IMR-90 (cell line): ENCODE measurements around the gene TXNL4A. TPM values are rescaled to one million over a fixed set of nuclear protein-coding genes. Genes with fewer than 3 reads are reported as not detected.
A peak's percentile ranks its signal among the peaks of the same experiment; 100 is the strongest.

ENCODE experiments used
- ATAC-seq: fragments of 200-7000 bp; cut with Tn5 transposase; 2 replicates; pipeline ENCODE4 v1.9.1; 2020; ENCODE audit warnings: low read depth, mild to moderate bottlenecking, moderate library complexity
- BruUV-seq: library from RNA; stranded (reverse); fragments of 400-500 nt; replicated peaks from 2 replicates; lab custom pipeline; 2021; lab: Mats Ljungman, UMichigan
- CTCF ChIA-PET: fragments of 300-600 bp; formaldehyde crosslinking; extraction: SDS; loops from one replicate; lab custom pipeline; 2021; ENCODE audit warnings: antibody characterized with exemption; lab: Yijun Ruan, JAX
- POLR2A ChIA-PET: fragments of 300-600 bp; sonication (Branson Sonifier 250); formaldehyde crosslinking; loops from one replicate; lab custom pipeline; 2022; ENCODE audit warnings: antibody characterized with exemption; ENCODE audit not compliant: unreplicated experiment; lab: Charles Lee
- DNase-seq: peaks from one replicate; pipeline ENCODE4 v3.0.0; 2013
- H2AFZ ChIP-seq: replicated peaks from 2 replicates; pipeline ENCODE3; 2013; ENCODE audit warnings: low read length, mild to moderate bottlenecking; ENCODE audit not compliant: poor library complexity
- H2AK5ac ChIP-seq: 2 replicates; pipeline ENCODE4 v1.6.1; 2013; ENCODE audit warnings: low read depth, low read length, inconsistent platforms
- H2AK9ac ChIP-seq: replicated peaks from 2 replicates; pipeline ENCODE3; 2013; ENCODE audit warnings: mild to moderate bottlenecking, low read depth, low read length, moderate library complexity; ENCODE audit not compliant: poor library complexity
- H2BK120ac ChIP-seq: 2 replicates; pipeline ENCODE4 v1.6.1; 2013; ENCODE audit warnings: low read depth, low read length, inconsistent platforms
- H2BK15ac ChIP-seq: 3 replicates; pipeline ENCODE4 v1.6.1; 2013; ENCODE audit warnings: low read depth, low read length, inconsistent platforms
- H2BK20ac ChIP-seq: 2 replicates; pipeline ENCODE4 v1.6.1; 2013; ENCODE audit warnings: low read depth, mild to moderate bottlenecking, inconsistent platforms, low read length, moderate library complexity
- H2BK5ac ChIP-seq: 2 replicates; pipeline ENCODE4 v1.6.1; 2013; ENCODE audit warnings: mild to moderate bottlenecking, low read depth, low read length, inconsistent platforms; ENCODE audit not compliant: poor library complexity, severe bottlenecking
- H3K14ac ChIP-seq: replicated peaks from 2 replicates; pipeline ENCODE4 v1.6.1; 2013; ENCODE audit warnings: low read depth, low read length, inconsistent platforms
- H3K18ac ChIP-seq: 2 replicates; pipeline ENCODE4 v1.6.1; 2013; ENCODE audit warnings: low read depth, low read length, control low read depth
- H3K23ac ChIP-seq: 2 replicates; pipeline ENCODE4 v1.6.1; 2013; ENCODE audit warnings: low read depth, low read length, inconsistent platforms
- H3K27ac ChIP-seq: 2 replicates; pipeline ENCODE4 v1.5.1; 2013; ENCODE audit warnings: mild to moderate bottlenecking, control low read depth, low read length; ENCODE audit not compliant: insufficient read depth
- H3K27me3 ChIP-seq: 2 replicates; pipeline ENCODE4 v1.6.1; 2013; ENCODE audit warnings: low read length; ENCODE audit not compliant: control insufficient read depth, insufficient read depth
- H3K36me3 ChIP-seq: 2 replicates; pipeline ENCODE4 v1.6.1; 2013; ENCODE audit warnings: low read length, mixed read lengths; ENCODE audit not compliant: control insufficient read depth, insufficient read depth
- H3K4ac ChIP-seq: 2 replicates; pipeline ENCODE4 v1.6.1; 2013; ENCODE audit warnings: low read depth, low read length, inconsistent platforms
- H3K4me1 ChIP-seq: 2 replicates; pipeline ENCODE4 v1.6.1; 2013; ENCODE audit warnings: low read length, mixed read lengths; ENCODE audit not compliant: control insufficient read depth, insufficient read depth
- H3K4me2 ChIP-seq: 2 replicates; pipeline ENCODE4 v1.6.1; 2013; ENCODE audit warnings: low read depth, mild to moderate bottlenecking, control low read depth, low read length, moderate library complexity
- H3K4me3 ChIP-seq: 2 replicates; pipeline ENCODE4 v1.5.1; 2013; ENCODE audit warnings: low read depth, mild to moderate bottlenecking, control low read depth, low read length, moderate library complexity; ENCODE audit not compliant: insufficient read depth
- H3K56ac ChIP-seq: 2 replicates; pipeline ENCODE4 v1.6.1; 2013; ENCODE audit warnings: low read length, inconsistent platforms; ENCODE audit not compliant: insufficient read depth; ENCODE audit errors: extremely low read depth
- H3K79me1 ChIP-seq, 2 experiments: 2 replicates each; pipeline ENCODE4 v1.6.1; 2013; ENCODE audit warnings: low read length in 2 of 2, inconsistent platforms in 1 of 2, low read depth in 1 of 2
- H3K9ac ChIP-seq: 2 replicates; pipeline ENCODE4 v1.6.1; 2013; ENCODE audit warnings: low read depth, low read length, control low read depth
- H3K9me1 ChIP-seq: 2 replicates; pipeline ENCODE4 v1.6.1; 2013; ENCODE audit warnings: low read length, inconsistent platforms; ENCODE audit not compliant: insufficient read depth
- H3K9me3 ChIP-seq: 2 replicates; pipeline ENCODE4 v1.6.1; 2013; ENCODE audit warnings: low read length; ENCODE audit not compliant: control insufficient read depth, insufficient read depth
- H4K20me1 ChIP-seq: 2 replicates; pipeline ENCODE4 v1.6.1; 2013; ENCODE audit warnings: low read length, inconsistent platforms; ENCODE audit not compliant: insufficient read depth
- H4K5ac ChIP-seq: 2 replicates; pipeline ENCODE4 v1.6.1; 2013; ENCODE audit warnings: mild to moderate bottlenecking, low read depth, low read length, control low read depth
- H4K8ac ChIP-seq, 2 experiments: 2 replicates each; pipeline ENCODE4 v1.6.1; 2013; ENCODE audit warnings: low read depth in 2 of 2, low read length in 2 of 2, control low read depth in 1 of 2, inconsistent platforms in 1 of 2
- H4K91ac ChIP-seq: 2 replicates; pipeline ENCODE4 v1.6.1; 2013; ENCODE audit warnings: low read depth, low read length, inconsistent platforms; ENCODE audit not compliant: insufficient read depth
- ELK1 ChIP-seq: fragments of 150-350 bp; IDR thresholded peaks from 2 replicates; pipeline ENCODE4 v1.6.1; 2016; ENCODE audit warnings: low read depth, mild to moderate bottlenecking, low read length, moderate library complexity, borderline replicate concordance
- POLR2A ChIP-seq: IDR thresholded peaks from 2 replicates; pipeline ENCODE4 v1.6.1; 2012; ENCODE audit warnings: mild to moderate bottlenecking, low read depth, low read length
- RAD21 ChIP-seq: IDR thresholded peaks from 2 replicates; pipeline ENCODE4 v1.6.1; 2012; ENCODE audit warnings: low read length, improper control_type of control experiment
- RCOR1 ChIP-seq: IDR thresholded peaks from 2 replicates; pipeline ENCODE4 v1.6.1; 2012; ENCODE audit warnings: mild to moderate bottlenecking, low read length, improper control_type of control experiment; ENCODE audit not compliant: insufficient replicate concordance
- USF2 ChIP-seq: fragments of 150-350 bp; IDR thresholded peaks from 2 replicates; pipeline ENCODE4 v1.6.1; 2017; ENCODE audit warnings: mild to moderate bottlenecking, antibody characterized with exemption, low read length, low read depth
- WGBS, 2 experiments: methylation state at CpG; one replicate each; pipeline versions ENCODE4 v1.1.5 to v1.1.7; 2013; ENCODE audit warnings: missing lambda C conversion rate in 2 of 2; ENCODE audit not compliant: insufficient read length in 1 of 2; ENCODE audit errors: extremely low coverage in 2 of 2; 5-methylcytosine and 5-hydroxymethylcytosine counted together
- dilution Hi-C: fragments of 300-500 bp; cut with HindIII; formaldehyde crosslinking; loops from one replicate; pipeline ENCODE4 v1.14.3; 2018; ENCODE audit warnings: low sequenced_read_pairs; ENCODE audit not compliant: unreplicated experiment
- in situ Hi-C: fragments of 300-500 bp; cut with MboI; formaldehyde crosslinking; loops from 3 replicates; pipeline ENCODE4 v1.14.3; 2019; ENCODE audit warnings: low sequenced_read_pairs, inconsistent platforms, mixed read lengths
- intact Hi-C: fragments of 100-400 bp; cut with micrococcal nuclease; formaldehyde crosslinking; loops from 2 replicates; pipeline ENCODE4 v1.10.0; 2022
- polyA plus RNA-seq, 3 experiments: library from polyadenylated mRNA; depleted of rRNA; stranded (reverse); fragments of >200 nt; gene quantifications; 2 replicates each; pipeline ENCODE4 v1.2.3, GENCODE V29; 2012; ENCODE audit warnings: low replicate concordance in 1 of 3
- total RNA-seq: library from RNA; depleted of rRNA; stranded (reverse); fragments of >200 nt; gene quantifications from 2 replicates; pipeline ENCODE4 v1.2.3, GENCODE V29; 2012

The TXNL4A gene
- total and polyA plus RNA-seq, 2 of the 4 experiments (the other 2 are of a cell fraction) = 38.7 to 103 TPM

GRCh38 chr18:79962311-79962710, 26.1 kb downstream of the TXNL4A start (continued):
- no peak for TF ChIP-seq RCOR1

- Histone ChIP-seq H3K14ac (no peak overlapping the region), H2AK5ac (peak overlapping the region; percentile 75), H4K20me1 (peaks cover 6% of the 10 kb centered on the region; the same call in 1 of the 2 replicates), H3K4me2 (no peak overlapping the region), H3K36me3 (no peaks in the 10 kb centered on the region), H4K8ac (peak overlapping the region in 1 of 2 experiments; percentile 11; a peak in 1 of 4 replicates), H3K27ac (no peak overlapping the region), H3K9ac (no peak overlapping the region), H3K4me3 (no peak overlapping the region), H3K4me1 (peaks cover 7% of the 10 kb centered on the region), H2BK20ac (peak overlapping the region; percentile 2; the same call in 1 of the 2 replicates), H3K4ac (peak overlapping the region; percentile 26), H4K91ac (peak overlapping the region; percentile 50), H3K9me1 (peaks cover 3% of the 10 kb centered on the region; the same call in 1 of the 2 replicates), H2BK15ac (no peak overlapping the region), H3K56ac (no peak overlapping the region), H2BK5ac (peak overlapping the region; percentile 10), H2AK9ac (peak overlapping the region; percentile 33), H2BK120ac (peak overlapping the region; percentile 21; the same call in 1 of the 2 replicates), H3K9me3 (no peaks in the 10 kb centered on the region), H4K5ac (no peak overlapping the region), H3K18ac (no peak overlapping the region), H3K23ac (no peak overlapping the region), H3K27me3 (no peaks in the 10 kb centered on the region), H2AFZ (peak overlapping the region; percentile 3), H3K79me1 (peaks cover 0 to 9% of the 10 kb centered on the region in 2 experiments; a peak in 2 of 4 replicates)
- ChIA-PET POLR2A (no interaction called here), CTCF (no interaction called here)
- DNase-seq = no peak
- 74% methylated on average over 7 of the region's 29 CpGs; no CpG with 5 or more reads in 1 of the 2 experiments for WGBS, 2 experiments
- ATAC-seq = no peak
- no TSS peak for BruUV-seq
- dilution Hi-C loops (no loop called here), in situ Hi-C loops (no loop called here), intact Hi-C loops (loop anchor here (10.0 kb wide), 1 partner anchor 117 kb away; no protein-coding TSS in a partner anchor)
- TF ChIP-seq RAD21 (no peak), ELK1 (no peak), USF2 (no peak), POLR2A (no peak), RCOR1 (no peak)
Observed at GRCh38 chr18:79961527-79962291, 26.7 kb downstream of the TXNL4A start.
